Measurements from ENCODE around the gene COG5. TPM values are rescaled to one million over a fixed set of nuclear protein-coding genes. Genes with fewer than 3 reads are reported as not detected.

COG5 gene
- total and polyA plus RNA-seq, 10 of the 15 experiments (the other 5 are each of a cell fraction or from before 2014, with no cell fraction given): 5.5 to 27.9 (median 15.6) TPM

- TF ChIP-seq USF1 (IDR thresholded peaks at IDR 0.05; ENCODE audit: borderline replicate concordance, extremely low read length, insufficient read depth, low read depth, low read length) (no peak), E4F1 (IDR thresholded peaks at IDR 0.05; ENCODE audit: borderline replicate concordance, partially characterized antibody) (no peak), BCL3 (IDR thresholded peaks at IDR 0.05; ENCODE audit: borderline replicate concordance, insufficient read depth, low read depth, low read length, poor library complexity, severe bottlenecking) (peak; percentile 39), PKNOX1 (IDR thresholded peaks at IDR 0.05) (no peak), EGR1 (IDR thresholded peaks at IDR 0.05; ENCODE audit: borderline replicate concordance in 1 of 2, low read depth in 2 of 2, low read length in 2 of 2) (peak in 1 of 2 experiments; percentile 47; a peak in 2 of 3 replicates), EP300 (IDR thresholded peaks at IDR 0.05; ENCODE audit: borderline replicate concordance in 1 of 2, control insufficient read depth in 1 of 2, low read depth in 2 of 2, low read length in 2 of 2) (no peak), NFXL1 (IDR thresholded peaks at IDR 0.05; ENCODE audit: borderline replicate concordance) (peak; percentile 49; the same call in 1 of the 2 replicates), REST (IDR thresholded peaks at IDR 0.05; ENCODE audit: low read depth, low read length) (no peak), SUPT20H (IDR thresholded peaks at IDR 0.05; ENCODE audit: borderline replicate concordance, control insufficient read depth, low read depth, low read length) (no peak), PML (IDR thresholded peaks at IDR 0.05; ENCODE audit: low read length) (no peak), ZNF687 (IDR thresholded peaks at IDR 0.05) (peak; percentile 84), HDGF (IDR thresholded peaks at IDR 0.05) (no peak)
Observed at GRCh38 chr7:107579885-107580715, 16.4 kb upstream of the COG5 start, which contains the start of gene BCAP29 (continued).
